WI38 (cell line): Measurements from ENCODE around the gene GPR137B.

ENCODE experiments used
- H3K4me3 ChIP-seq: 2 replicates; pipeline ENCODE4 v1.5.1; 2011; ENCODE audit warnings: low read depth, mild to moderate bottlenecking, control low read depth, low read length
- CTCF ChIP-seq: IDR thresholded peaks from 2 replicates; pipeline ENCODE4 v1.5.1; 2012; ENCODE audit warnings: low read depth, mild to moderate bottlenecking, control low read depth, low read length

GPR137B gene

GRCh38 chr1:236200925-236201324, 58.6 kb downstream of the GPR137B start:
- TF ChIP-seq CTCF = no peak

GRCh38 chr1:236201786-236202185, 59.4 kb downstream of the GPR137B start:
- no peak for TF ChIP-seq CTCF
- no peak overlapping the region for H3K4me3 ChIP-seq

More at GRCh38 chr1:236200925-236201324, 58.6 kb downstream of the GPR137B start:
- no peak overlapping the region for H3K4me3 ChIP-seq

GRCh38 chr1:236204039-236204438, 61.7 kb downstream of the GPR137B start:
- H3K4me3 ChIP-seq = no peak overlapping the region
- no peak for TF ChIP-seq CTCF

GRCh38 chr1:236204656-236205055, 62.3 kb downstream of the GPR137B start:
- no peak for TF ChIP-seq CTCF

GRCh38 chr1:236206548-236206947, 64.2 kb downstream of the GPR137B start:
- H3K4me3 ChIP-seq = no peak overlapping the region
- no peak for TF ChIP-seq CTCF

More at GRCh38 chr1:236204656-236205055, 62.3 kb downstream of the GPR137B start:
- H3K4me3 ChIP-seq = no peak overlapping the region

- H3K4me3 ChIP-seq = no peak overlapping the region
- no peak for TF ChIP-seq CTCF
These were observed 64.8 kb downstream of the GPR137B start for GRCh38 chr1:236207121-236207520.

- H3K4me3 ChIP-seq = no peak overlapping the region
- TF ChIP-seq CTCF = no peak
These were observed 65.2 kb downstream of the GPR137B start for GRCh38 chr1:236207569-236207968.
